ENCODE measurements around the gene GUCY2D. TPM values are rescaled to one million over a fixed set of nuclear protein-coding genes. Genes with fewer than 3 reads are reported as not detected.

The GUCY2D gene
- total and polyA plus RNA-seq, 3 experiments from 2014 or later: 0.22 TPM; not detected in 2

- H3K4me1 ChIP-seq (ENCODE audit: insufficient read depth, low read length): no peaks in the 10 kb centered on the region
- H3K9me3 ChIP-seq (ENCODE audit: low read length): no peaks in the 10 kb centered on the region
- ChIA-PET CTCF (interaction anchor here (1.7 kb wide), 1 partner anchor 9 kb away, joined by 5 read pairs; no protein-coding TSS in a partner anchor), POLR2A (no interaction called here)
- H3K27me3 Mint-ChIP-seq: peaks cover 20 to 65% of the 10 kb centered on the region in 2 donors
- no peaks in the 10 kb centered on the region for H3K4me1 Mint-ChIP-seq
- no peak for DNase-seq
- H3K4me3 Mint-ChIP-seq: no peak overlapping the region
- no peak overlapping the region for H3K27ac ChIP-seq (ENCODE audit: low read depth, low read length)
- H3K27ac Mint-ChIP-seq: peak overlapping the region in 1 of 8 donors; percentile 47
- no peaks in the 10 kb centered on the region for H3K36me3 ChIP-seq (ENCODE audit: insufficient read depth, low read length)
- H3K36me3 Mint-ChIP-seq: peaks cover 0 to 4% (median 0%) of the 10 kb centered on the region in 3 donors
- no peaks in the 10 kb centered on the region for H3K27me3 ChIP-seq (ENCODE audit: insufficient read depth, low read length, poor library complexity, severe bottlenecking)
- H3K9me3 Mint-ChIP-seq: no peaks in the 10 kb centered on the region
- no peak overlapping the region for H3K4me3 ChIP-seq (ENCODE audit: low read length)
These were observed 30.0 kb downstream of the GUCY2D start for GRCh38 chr17:8032442-8032841.

GRCh38 chr17:8038954-8039610 lies 36.7 kb downstream of the GUCY2D start, which contains the start of gene ALOX15B:
Gene ALOX15B, plus strand, starts transcription at chr17:8039059. Its CDS starts 97 bp downstream, at chr17:8039156.
- peaks cover 21 to 38% of the 10 kb centered on the region in 2 donors for H3K27me3 Mint-ChIP-seq

GRCh38 chr17:8039611-8040168 lies 37.3 kb downstream of the GUCY2D start:
- no peaks in the 10 kb centered on the region for H3K27me3 ChIP-seq (ENCODE audit: insufficient read depth, low read length, poor library complexity, severe bottlenecking)
- no peaks in the 10 kb centered on the region for H3K36me3 ChIP-seq (ENCODE audit: insufficient read depth, low read length)
- H3K9me3 Mint-ChIP-seq: peaks cover 0 to 2% (median 0%) of the 10 kb centered on the region in 5 donors
- no peaks in the 10 kb centered on the region for H3K36me3 Mint-ChIP-seq
- no peak overlapping the region for H3K27ac Mint-ChIP-seq
- H3K9me3 ChIP-seq (ENCODE audit: low read length): no peaks in the 10 kb centered on the region
- no peak for DNase-seq
- peaks cover 21 to 33% of the 10 kb centered on the region in 2 donors for H3K27me3 Mint-ChIP-seq
- H3K4me3 ChIP-seq (ENCODE audit: low read length): no peak overlapping the region
- H3K4me1 Mint-ChIP-seq: peaks cover 0 to 4% (median 0%) of the 10 kb centered on the region in 3 donors
- no peak overlapping the region for H3K27ac ChIP-seq (ENCODE audit: low read depth, low read length)
- ChIA-PET CTCF (interaction anchor here (5.0 kb wide), 1 partner anchor 50 kb away, joined by 16 read pairs; no protein-coding TSS in a partner anchor), POLR2A (no interaction called here)
- H3K4me3 Mint-ChIP-seq: peak overlapping the region in 1 of 7 donors; percentile 54
- H3K4me1 ChIP-seq (ENCODE audit: insufficient read depth, low read length): no peaks in the 10 kb centered on the region

More at GRCh38 chr17:8038954-8039610, 36.7 kb downstream of the GUCY2D start, which contains the start of gene ALOX15B:
- no peaks in the 10 kb centered on the region for H3K9me3 ChIP-seq (ENCODE audit: low read length)
- no peaks in the 10 kb centered on the region for H3K27me3 ChIP-seq (ENCODE audit: insufficient read depth, low read length, poor library complexity, severe bottlenecking)
- no peak within 1 kb of the TSS for H3K4me3 ChIP-seq (ENCODE audit: low read length)
- ChIA-PET CTCF (interaction anchor here (5.0 kb wide), 1 partner anchor 49 kb away, joined by 16 read pairs; no protein-coding TSS in a partner anchor), POLR2A (no interaction called here)
- Mint-ChIP-seq H3K9me3 (peaks cover 0 to 2% (median 0%) of the 10 kb centered on the region in 5 donors), H3K27ac (peak within 1 kb of the TSS in 1 of 8 donors; percentile 91), H3K36me3 (no peaks in the 10 kb centered on the region), H3K4me1 (peaks cover 0 to 4% (median 0%) of the 10 kb centered on the region in 3 donors), H3K4me3 (peak within 1 kb of the TSS in 1 of 7 donors; percentile 54)
- no peaks in the 10 kb centered on the region for H3K36me3 ChIP-seq (ENCODE audit: insufficient read depth, low read length)
- no peak within 1 kb of the TSS for H3K27ac ChIP-seq (ENCODE audit: low read depth, low read length)
- DNase-seq: peak in 1 of 5 donors; percentile 14
- H3K4me1 ChIP-seq (ENCODE audit: insufficient read depth, low read length): no peaks in the 10 kb centered on the region

GRCh38 chr17:8041249-8041928 lies 39.0 kb downstream of the GUCY2D start:
- Histone ChIP-seq H3K9me3 (ENCODE audit: low read length) (no peaks in the 10 kb centered on the region), H3K27me3 (ENCODE audit: insufficient read depth, low read length, poor library complexity, severe bottlenecking) (no peaks in the 10 kb centered on the region), H3K4me1 (ENCODE audit: insufficient read depth, low read length) (no peaks in the 10 kb centered on the region), H3K27ac (ENCODE audit: low read depth, low read length) (no peak overlapping the region), H3K4me3 (ENCODE audit: low read length) (no peak overlapping the region), H3K36me3 (ENCODE audit: insufficient read depth, low read length) (no peaks in the 10 kb centered on the region)
- H3K9me3 Mint-ChIP-seq: peaks cover 0 to 2% (median 0%) of the 10 kb centered on the region in 5 donors
- peak in 2 of 5 donors; percentile 32 for DNase-seq
- H3K4me3 Mint-ChIP-seq: no peak overlapping the region
- ChIA-PET CTCF (interaction anchor here (0.7 to 5.0 kb wide), 13 partner anchors 9 to 298 kb away, joined by 3 to 16 read pairs (median 4); partner anchors contain the start of gene NAA38), POLR2A (no interaction called here)
- H3K27ac Mint-ChIP-seq: no peak overlapping the region
- H3K27me3 Mint-ChIP-seq: peaks cover 22 to 34% of the 10 kb centered on the region in 2 donors
- H3K36me3 Mint-ChIP-seq: no peaks in the 10 kb centered on the region
- H3K4me1 Mint-ChIP-seq: peaks cover 0 to 4% (median 0%) of the 10 kb centered on the region in 3 donors

GRCh38 chr17:8041979-8042378 lies 39.6 kb downstream of the GUCY2D start:
- H3K27me3 ChIP-seq (ENCODE audit: insufficient read depth, low read length, poor library complexity, severe bottlenecking): no peaks in the 10 kb centered on the region
- H3K9me3 Mint-ChIP-seq: peaks cover 0 to 2% (median 0%) of the 10 kb centered on the region in 5 donors
- no peak overlapping the region for H3K27ac ChIP-seq (ENCODE audit: low read depth, low read length)
- H3K9me3 ChIP-seq (ENCODE audit: low read length): no peaks in the 10 kb centered on the region
- no peak overlapping the region for H3K4me3 ChIP-seq (ENCODE audit: low read length)
- no peak for DNase-seq
- no peaks in the 10 kb centered on the region for H3K4me1 ChIP-seq (ENCODE audit: insufficient read depth, low read length)
- POLR2A ChIA-PET: no interaction called here
- no peaks in the 10 kb centered on the region for H3K36me3 Mint-ChIP-seq
- peaks cover 0 to 4% (median 0%) of the 10 kb centered on the region in 3 donors for H3K4me1 Mint-ChIP-seq
- H3K36me3 ChIP-seq (ENCODE audit: insufficient read depth, low read length): no peaks in the 10 kb centered on the region
- H3K27me3 Mint-ChIP-seq: peaks cover 22 to 37% of the 10 kb centered on the region in 2 donors
- CTCF ChIA-PET: interaction anchor here (1.1 to 5.0 kb wide), 8 partner anchors 15 to 185 kb away, joined by 3 to 16 read pairs (median 6); partner anchors contain the start of gene NAA38
- peak overlapping the region in 1 of 8 donors; percentile 29 for H3K27ac Mint-ChIP-seq
- H3K4me3 Mint-ChIP-seq: no peak overlapping the region

- POLR2A ChIA-PET: no interaction called here
- no peak overlapping the region for H3K4me3 Mint-ChIP-seq
These were observed 42.7 kb downstream of the GUCY2D start for GRCh38 chr17:8044819-8045810.

GRCh38 chr17:8046306-8046928 lies 44.0 kb downstream of the GUCY2D start:
- ChIA-PET POLR2A (no interaction called here), CTCF (interaction anchor here (1.7 to 1.8 kb wide), 2 partner anchors 11 to 27 kb away, joined by 4 to 10 read pairs; no protein-coding TSS in a partner anchor)
- no peak overlapping the region for H3K4me3 ChIP-seq (ENCODE audit: low read length)

More at GRCh38 chr17:8044819-8045810, 42.7 kb downstream of the GUCY2D start:
- no peak for DNase-seq
- H3K27me3 Mint-ChIP-seq: peaks cover 10 to 21% of the 10 kb centered on the region in 2 donors
- no peaks in the 10 kb centered on the region for H3K36me3 ChIP-seq (ENCODE audit: insufficient read depth, low read length)
- H3K4me1 Mint-ChIP-seq: peaks cover 0 to 4% (median 0%) of the 10 kb centered on the region in 3 donors
- CTCF ChIA-PET: interaction anchor here (0.6 to 1.7 kb wide), 4 partner anchors 12 to 194 kb away, joined by 3 to 4 read pairs (median 4); no protein-coding TSS in a partner anchor
- no peaks in the 10 kb centered on the region for H3K4me1 ChIP-seq (ENCODE audit: insufficient read depth, low read length)
- no peak overlapping the region for H3K4me3 ChIP-seq (ENCODE audit: low read length)
- H3K36me3 Mint-ChIP-seq: no peaks in the 10 kb centered on the region
- H3K27ac ChIP-seq (ENCODE audit: low read depth, low read length): no peak overlapping the region
- no peaks in the 10 kb centered on the region for H3K9me3 ChIP-seq (ENCODE audit: low read length)
- no peaks in the 10 kb centered on the region for H3K9me3 Mint-ChIP-seq
- H3K27ac Mint-ChIP-seq: peak overlapping the region in 1 of 8 donors; percentile 94
- H3K27me3 ChIP-seq (ENCODE audit: insufficient read depth, low read length, poor library complexity, severe bottlenecking): no peaks in the 10 kb centered on the region

More at GRCh38 chr17:8046306-8046928, 44.0 kb downstream of the GUCY2D start:
- Histone ChIP-seq H3K36me3 (ENCODE audit: insufficient read depth, low read length) (no peaks in the 10 kb centered on the region), H3K27ac (ENCODE audit: low read depth, low read length) (no peak overlapping the region), H3K4me1 (ENCODE audit: insufficient read depth, low read length) (no peaks in the 10 kb centered on the region), H3K27me3 (ENCODE audit: insufficient read depth, low read length, poor library complexity, severe bottlenecking) (no peaks in the 10 kb centered on the region), H3K9me3 (ENCODE audit: low read length) (no peaks in the 10 kb centered on the region)
- DNase-seq: no peak
- Mint-ChIP-seq H3K27ac (no peak overlapping the region), H3K4me1 (peaks cover 0 to under 1% (median 0%) of the 10 kb centered on the region in 3 donors), H3K9me3 (no peaks in the 10 kb centered on the region), H3K36me3 (no peaks in the 10 kb centered on the region), H3K4me3 (no peak overlapping the region), H3K27me3 (peaks cover 6 to 12% of the 10 kb centered on the region in 2 donors)

All from CD8-positive, alpha-beta memory T cell (primary cell).